ENCODE results near the gene NNMT.

Gene NNMT

GRCh38 chr11:114285599-114285998 is 10.6 kb upstream of the NNMT start:
- no peak for DNase-seq

GRCh38 chr11:114286229-114286628 is 10.0 kb upstream of the NNMT start:
- DNase-seq: no peak

GRCh38 chr11:114287154-114287553 is 9.0 kb upstream of the NNMT start:
- no peak for DNase-seq

DNA sequence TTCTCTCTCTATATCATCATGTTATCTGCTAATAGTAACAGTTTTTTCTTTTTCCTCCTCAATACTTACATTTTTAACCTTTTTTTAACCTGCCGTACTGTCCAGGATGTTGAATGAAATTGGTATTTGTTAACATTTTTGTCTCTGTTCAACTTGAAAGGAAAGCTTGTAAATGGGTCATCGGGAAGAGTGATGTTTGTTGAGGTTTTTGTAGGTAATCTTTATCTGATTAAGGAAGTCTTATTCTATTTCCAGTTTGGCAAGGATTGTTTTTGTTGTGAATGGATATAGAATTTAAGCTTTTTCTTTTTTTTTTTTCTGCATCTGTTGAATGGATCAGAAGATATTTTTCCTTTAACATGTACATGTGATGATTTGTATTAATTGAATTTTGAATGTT is 8.1 kb upstream of the NNMT start:
- DNase-seq: no peak

GRCh38 chr11:114289779-114290178 is 6.4 kb upstream of the NNMT start:
- no peak for DNase-seq

GRCh38 chr11:114290503-114291235 is 5.5 kb upstream of the NNMT start:
- DNase-seq: no peak

DNA sequence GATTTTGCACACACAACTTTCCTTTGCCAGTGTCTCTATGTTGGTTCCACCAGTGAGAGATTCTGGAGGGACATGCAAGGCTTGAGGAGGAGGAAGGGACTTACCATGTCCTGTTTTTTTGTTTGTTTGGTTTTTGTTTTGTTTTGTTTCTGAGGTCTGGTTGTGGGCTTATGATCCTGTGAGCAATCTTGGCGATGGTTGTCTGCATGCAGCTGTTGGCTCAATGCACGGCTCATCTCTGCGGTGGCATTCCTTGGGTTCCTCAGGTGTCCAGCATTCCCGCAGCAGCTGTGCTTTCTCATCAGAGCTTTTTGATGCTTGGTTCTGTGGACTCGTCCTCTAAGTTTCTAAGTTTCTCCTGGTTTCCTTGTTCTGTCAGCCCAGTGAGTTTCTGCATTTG is 4.8 kb upstream of the NNMT start:
- DNase-seq: no peak

DNA sequence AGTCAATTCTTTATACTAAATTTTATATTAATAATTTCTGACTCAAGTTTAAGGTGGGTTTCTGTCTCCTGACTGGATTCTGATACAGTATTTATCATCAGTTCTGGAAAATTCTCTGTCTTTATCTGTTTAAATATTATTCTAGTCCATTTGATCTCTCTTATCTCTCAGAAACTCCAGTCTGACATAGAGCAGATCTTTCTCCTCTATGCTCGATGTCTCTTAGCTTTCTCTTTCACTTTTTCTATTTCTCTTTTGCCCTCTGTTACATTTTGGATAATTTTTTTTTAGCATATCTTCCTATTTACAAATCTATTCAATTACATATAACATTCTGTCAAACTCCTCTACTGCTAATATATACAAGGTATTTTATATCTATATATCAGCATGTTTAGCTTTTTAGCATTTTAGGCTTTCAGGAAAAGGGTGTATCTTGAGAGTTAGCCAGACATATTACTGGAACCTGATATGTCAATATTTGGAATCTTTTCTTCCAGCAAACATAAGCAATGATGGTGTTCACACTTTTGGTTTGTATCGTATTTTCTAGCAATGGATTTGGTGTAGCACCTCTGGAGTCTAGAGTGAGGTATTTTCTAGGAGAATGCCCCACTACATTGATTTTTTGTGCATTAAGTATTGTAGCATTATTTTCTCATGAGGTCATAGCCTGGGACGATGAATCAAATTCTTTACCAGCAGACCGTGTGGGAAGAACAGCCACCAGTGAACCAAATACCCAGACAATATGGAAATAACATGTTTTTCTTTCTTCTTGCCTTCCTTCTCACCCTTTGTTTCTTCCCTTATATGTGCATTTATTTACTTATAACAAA is 4.1 kb upstream of the NNMT start:
- DNase-seq: no peak

DNA sequence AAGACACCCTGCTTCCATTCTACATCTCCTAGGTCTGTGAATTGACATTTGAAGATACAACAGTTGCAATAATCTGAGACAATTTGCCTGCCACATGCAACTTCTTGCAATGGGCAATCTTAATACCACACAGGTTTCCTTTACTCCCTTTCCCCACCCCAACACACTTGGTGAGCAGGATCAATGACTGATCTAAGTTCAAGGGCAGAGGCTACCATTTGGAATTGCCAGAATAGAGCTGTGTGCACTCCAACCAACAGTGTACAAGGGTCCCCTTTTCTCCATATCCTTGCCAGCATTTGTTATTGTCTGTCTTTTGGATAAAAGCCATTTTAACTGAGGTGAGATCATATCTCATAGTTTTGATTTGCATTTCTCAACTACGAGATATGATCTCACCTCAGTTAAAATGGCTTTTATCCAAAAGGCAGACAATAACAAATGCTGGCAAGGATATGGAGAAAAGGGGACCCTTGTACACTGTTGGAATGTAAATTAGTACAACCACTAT is 2.9 kb upstream of the NNMT start:
- DNase-seq: no peak

GRCh38 chr11:114296605-114297372 is 590 bp downstream of the NNMT start:
- DNase-seq: no peak

- no peak for DNase-seq
These were observed 1.9 kb downstream of the NNMT start for GRCh38 chr11:114297806-114298709.

DNA sequence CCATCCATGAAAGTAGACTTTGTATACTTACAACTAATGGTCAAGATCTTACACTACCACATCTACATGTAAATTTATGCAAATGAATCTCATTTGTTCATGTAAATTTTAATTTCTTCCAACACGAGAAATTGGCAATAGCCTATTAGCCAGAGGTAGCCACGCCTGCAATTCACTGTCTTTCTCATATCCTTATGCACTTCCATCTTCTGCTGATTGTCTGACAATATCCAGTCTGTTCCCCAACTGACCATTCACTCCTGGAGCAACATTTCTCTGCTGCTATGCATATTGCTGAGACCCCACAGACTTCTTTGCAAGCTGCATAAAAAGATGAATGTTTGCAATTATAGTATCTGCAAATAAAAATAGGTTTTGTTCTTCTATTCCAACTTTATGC is 2.5 kb downstream of the NNMT start:
- DNase-seq: no peak

DNA sequence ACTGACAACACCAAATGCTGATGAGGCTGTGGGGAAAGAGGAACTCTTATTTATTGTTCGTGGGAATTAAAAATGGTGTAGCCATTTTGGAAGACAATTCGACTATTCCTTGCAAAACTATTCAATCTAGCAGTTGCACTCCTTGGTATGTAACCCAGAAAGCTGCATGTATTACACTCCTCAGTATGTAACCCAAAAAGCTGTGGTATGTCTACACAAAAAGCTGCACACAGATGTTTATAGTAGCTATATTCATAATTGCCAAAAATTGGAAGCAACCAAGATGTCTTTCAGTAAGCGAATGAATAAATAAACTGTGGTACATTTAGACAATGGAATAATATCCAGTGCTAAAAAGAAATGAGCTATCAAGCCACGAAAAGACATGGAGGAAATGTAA is 4.9 kb downstream of the NNMT start:
- DNase-seq: no peak

- no peak for DNase-seq
These were observed 5.7 kb downstream of the NNMT start for GRCh38 chr11:114301927-114302326.

DNA sequence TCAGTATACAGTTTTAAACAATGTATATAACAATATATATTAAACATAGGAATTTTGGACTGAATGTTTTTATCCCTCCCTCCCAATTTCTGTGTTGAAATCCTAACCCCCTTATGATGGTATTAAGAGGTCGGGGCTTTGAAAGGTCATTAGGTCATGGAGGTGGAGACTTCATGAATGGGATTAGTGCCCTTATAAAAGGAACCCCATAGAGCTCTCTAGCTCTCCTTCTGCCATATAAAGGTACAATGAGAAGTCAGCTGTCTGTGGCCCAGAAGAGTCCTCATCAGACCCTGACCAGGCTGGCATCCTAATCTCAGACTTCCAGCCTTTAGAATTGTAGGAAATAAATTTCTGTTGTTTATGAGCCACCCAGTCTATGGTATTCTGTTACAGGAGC is 6.5 kb downstream of the NNMT start:
- no peak for DNase-seq

- no peak for DNase-seq
These were observed 7.9 kb downstream of the NNMT start for GRCh38 chr11:114304065-114304464.

GRCh38 chr11:114304969-114305368 is 8.8 kb downstream of the NNMT start:
- no peak for DNase-seq

- DNase-seq: no peak
These were observed 11.5 kb downstream of the NNMT start for GRCh38 chr11:114307524-114308203.

GRCh38 chr11:114308689-114309089 is 12.5 kb downstream of the NNMT start:
- DNase-seq: no peak

- DNase-seq: no peak
These were observed 13.3 kb downstream of the NNMT start for GRCh38 chr11:114309517-114309916.

DNA sequence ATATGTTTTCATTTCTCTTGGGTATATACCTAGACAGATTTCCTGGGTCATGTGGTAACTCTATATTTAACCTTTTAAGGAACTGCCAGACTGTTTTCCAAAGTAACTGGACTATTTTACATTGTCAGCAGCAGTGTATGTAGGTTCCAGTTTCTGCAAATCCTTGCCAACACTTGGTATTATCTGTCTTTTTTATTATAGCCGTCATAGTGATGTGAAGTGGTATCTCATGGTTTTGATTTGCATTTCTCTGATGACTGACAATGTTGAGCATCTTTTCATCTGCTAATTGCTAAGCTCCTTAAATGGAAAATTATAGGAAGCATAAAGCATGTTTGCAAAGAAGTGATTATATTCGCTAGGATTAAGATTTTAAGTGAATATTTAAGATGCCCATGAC is 13.9 kb downstream of the NNMT start:
- no peak for DNase-seq

DNA sequence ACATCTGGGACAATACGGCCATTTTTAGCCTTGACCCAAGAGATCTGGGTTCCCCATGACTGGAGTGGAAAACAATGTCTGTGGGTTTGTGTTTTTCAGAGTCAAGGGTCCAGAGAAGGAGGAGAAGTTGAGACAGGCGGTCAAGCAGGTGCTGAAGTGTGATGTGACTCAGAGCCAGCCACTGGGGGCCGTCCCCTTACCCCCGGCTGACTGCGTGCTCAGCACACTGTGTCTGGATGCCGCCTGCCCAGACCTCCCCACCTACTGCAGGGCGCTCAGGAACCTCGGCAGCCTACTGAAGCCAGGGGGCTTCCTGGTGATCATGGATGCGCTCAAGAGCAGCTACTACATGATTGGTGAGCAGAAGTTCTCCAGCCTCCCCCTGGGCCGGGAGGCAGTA is 15.7 kb downstream of the NNMT start:
- no peak for DNase-seq

Measured in CD4-positive, alpha-beta T cell treated with Interleukin-15 for 1 hour (primary cell).